Erythroblast (primary cell): ENCODE results near the gene KDM4D.
"Not testable (repeated sequence)": the region's sequence is repeated elsewhere in the genome, so short reads cannot be mapped to it uniquely, and the experiment has no call there.

Source experiments
- DNase-seq, 2 experiments: peaks; one replicate each; lab custom pipeline; 2025; lab: John Stamatoyannopoulos, UW
- GATA1 ChIP-seq: IDR thresholded peaks from 2 replicates; pipeline ENCODE4 v1.6.1; 2011; ENCODE audit warnings: low read depth, mild to moderate bottlenecking, control low read depth, low read length, moderate library complexity
- POLR2A ChIP-seq: IDR thresholded peaks from 2 replicates; pipeline ENCODE4 v1.6.1; 2011; ENCODE audit warnings: mild to moderate bottlenecking, low read length

The KDM4D gene

DNA sequence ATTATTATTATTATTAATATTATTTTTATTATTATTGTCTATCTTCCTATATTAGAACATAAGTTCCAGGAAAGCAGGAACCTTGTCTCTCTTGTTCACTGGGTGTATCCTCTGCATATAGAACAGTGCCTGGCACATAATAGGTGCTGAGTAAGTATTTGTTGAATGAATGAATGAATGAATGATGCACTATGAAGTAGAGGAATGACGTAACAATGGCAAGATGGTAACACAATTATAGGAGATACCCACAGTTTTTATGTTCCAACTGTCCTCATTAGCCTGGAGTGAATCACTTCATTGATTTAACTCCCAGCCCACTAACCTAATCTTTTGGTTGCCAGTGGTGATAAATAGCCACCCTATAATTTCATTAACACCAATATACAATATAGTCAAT is 2.1 kb downstream of the KDM4D start:
- TF ChIP-seq POLR2A (no peak), GATA1 (no peak)

DNA sequence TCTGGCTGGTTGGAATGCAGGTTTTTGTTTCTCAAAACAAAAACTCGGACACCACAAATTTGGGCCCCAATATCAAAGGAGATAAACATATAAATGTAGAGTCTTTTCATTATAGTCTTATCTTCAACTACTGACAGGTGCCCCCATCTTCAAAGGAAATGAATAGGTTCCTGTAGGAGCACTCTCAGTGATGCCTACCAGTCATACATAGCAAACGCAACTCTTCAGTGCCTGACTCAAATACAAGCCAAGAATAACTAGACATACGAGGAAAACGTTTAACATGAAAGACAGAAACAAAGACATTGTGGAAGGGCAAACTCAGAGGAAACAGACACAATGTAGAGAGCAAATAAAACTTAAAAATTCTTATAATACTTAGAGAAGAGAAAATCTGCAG is 13.9 kb downstream of the KDM4D start:
- no peak for TF ChIP-seq POLR2A
- no peak for TF ChIP-seq GATA1
- no peak for DNase-seq

More for the DNA sequence above, 2.1 kb downstream of the KDM4D start:
- no peak for DNase-seq

DNA sequence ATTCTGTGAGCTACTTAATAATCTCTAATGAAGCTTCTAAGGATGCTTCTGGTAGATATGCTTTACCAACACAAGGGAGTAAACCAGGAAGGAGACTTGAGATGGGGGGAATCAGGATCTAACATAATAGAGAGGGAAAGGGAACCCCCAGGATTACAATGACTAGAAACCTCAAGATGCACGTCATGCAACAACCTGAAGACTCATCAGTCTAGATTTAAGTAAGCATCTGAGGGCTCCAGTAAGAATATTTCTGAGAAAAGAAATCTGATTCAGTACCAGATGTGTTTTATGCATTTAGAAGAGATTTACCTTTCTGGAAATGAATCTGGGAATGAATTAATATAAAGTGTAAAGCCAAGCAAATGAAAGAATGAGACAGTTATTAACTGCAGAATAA is 15.2 kb downstream of the KDM4D start:
- TF ChIP-seq POLR2A (no peak), GATA1 (no peak)
- DNase-seq = no peak

DNA sequence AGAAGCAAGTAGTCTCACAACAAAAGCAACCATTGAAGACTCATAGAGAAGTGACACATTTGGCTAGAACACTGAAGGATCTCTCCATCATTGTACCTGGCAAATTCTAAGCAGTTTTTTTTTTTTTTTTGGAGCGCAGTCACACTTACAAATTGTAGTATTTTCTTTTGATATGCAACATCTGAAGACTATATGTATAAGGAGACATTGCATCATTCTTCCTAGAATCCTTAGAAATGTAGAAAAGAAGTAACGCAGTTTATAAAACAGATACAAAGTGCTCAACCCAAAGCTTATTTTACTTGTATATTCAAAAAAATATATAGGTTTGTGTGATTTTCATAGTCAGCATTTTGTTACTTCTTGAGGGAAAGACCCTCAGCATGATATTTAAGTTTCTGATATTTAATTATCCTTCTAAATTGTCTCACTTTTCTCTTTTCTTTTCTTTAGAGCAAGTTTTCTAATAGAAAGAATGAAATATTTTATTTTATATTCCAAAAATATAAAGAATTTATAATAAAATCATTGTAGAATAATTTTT is 20.0 kb downstream of the KDM4D start:
- TF ChIP-seq GATA1 (no peak), POLR2A (no peak)
- no peak for DNase-seq

DNA sequence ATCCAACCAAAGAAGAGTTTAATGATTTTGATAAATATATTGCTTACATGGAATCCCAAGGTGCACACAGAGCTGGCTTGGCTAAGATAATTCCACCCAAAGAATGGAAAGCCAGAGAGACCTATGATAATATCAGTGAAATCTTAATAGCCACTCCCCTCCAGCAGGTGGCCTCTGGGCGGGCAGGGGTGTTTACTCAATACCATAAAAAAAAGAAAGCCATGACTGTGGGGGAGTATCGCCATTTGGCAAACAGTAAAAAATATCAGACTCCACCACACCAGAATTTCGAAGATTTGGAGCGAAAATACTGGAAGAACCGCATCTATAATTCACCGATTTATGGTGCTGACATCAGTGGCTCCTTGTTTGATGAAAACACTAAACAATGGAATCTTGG is 23.9 kb downstream of the KDM4D start:
- DNase-seq = peak; percentile 2 to 5
- TF ChIP-seq GATA1 = no peak
- no peak for TF ChIP-seq POLR2A

DNA sequence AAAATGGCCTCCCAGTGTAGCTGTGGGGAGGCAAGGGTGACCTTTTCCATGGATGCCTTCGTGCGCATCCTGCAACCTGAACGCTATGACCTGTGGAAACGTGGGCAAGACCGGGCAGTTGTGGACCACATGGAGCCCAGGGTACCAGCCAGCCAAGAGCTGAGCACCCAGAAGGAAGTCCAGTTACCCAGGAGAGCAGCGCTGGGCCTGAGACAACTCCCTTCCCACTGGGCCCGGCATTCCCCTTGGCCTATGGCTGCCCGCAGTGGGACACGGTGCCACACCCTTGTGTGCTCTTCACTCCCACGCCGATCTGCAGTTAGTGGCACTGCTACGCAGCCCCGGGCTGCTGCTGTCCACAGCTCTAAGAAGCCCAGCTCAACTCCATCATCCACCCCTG is 24.8 kb downstream of the KDM4D start:
- no peak for DNase-seq

DNA sequence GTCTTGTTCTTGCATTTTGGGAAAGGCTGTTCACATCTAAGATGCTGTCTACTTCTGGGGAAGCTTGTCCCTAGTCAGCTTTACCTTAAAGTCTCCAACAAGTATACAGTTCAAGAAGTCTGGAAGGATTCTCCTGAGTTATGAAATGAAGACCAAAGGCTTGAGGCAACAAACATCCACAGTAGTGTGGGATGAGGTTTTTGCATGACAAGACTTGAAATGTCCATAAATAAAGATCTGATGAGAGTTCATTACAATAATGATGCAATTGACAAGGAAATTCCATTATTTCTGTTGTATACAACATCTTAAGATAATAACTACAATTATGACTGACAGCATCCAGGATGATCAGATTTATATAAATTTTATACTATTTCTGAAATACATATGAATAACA is 30.2 kb downstream of the KDM4D start:
- no peak for DNase-seq
- TF ChIP-seq POLR2A = no peak

More for the DNA sequence above, 24.8 kb downstream of the KDM4D start:
- no peak for TF ChIP-seq POLR2A
- no peak for TF ChIP-seq GATA1

DNA sequence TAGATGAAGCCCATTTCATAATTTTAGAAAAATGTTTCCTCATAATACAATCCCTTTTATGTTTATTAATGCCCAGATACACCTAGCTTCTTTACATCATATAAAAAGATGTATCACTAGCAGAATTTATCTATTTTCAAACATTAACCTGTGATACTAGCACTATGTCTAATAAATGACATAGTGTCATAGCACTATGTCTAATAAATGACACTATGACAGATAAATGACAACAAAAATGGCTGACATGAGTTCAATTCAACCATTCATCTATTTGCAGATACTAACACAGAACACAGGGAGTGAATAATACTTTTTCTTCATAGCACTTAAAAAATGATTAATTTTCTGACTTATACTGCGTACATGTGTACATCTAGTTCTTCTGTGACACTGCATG is 32.1 kb downstream of the KDM4D start:
- TF ChIP-seq GATA1 = no peak
- no peak for TF ChIP-seq POLR2A
- DNase-seq = no peak

DNA sequence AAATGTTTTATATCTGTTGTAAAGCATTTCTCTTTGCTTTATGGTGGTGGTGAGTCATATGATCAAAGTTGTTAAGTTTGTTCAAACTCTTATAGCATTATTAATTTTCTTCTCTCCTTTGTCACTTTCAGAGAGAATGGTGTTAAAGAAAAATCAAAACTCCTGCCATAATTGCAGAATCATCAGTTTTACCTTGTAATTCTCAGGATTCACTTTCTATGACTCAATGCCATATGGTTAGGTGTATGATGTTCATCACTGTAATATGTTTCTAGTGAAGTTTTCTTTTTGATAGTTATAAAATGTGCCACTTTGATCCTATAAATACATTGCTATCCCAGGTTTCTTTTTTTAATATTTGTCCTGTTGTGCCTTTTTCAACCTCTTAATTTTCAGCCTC is 37.9 kb downstream of the KDM4D start:
- TF ChIP-seq POLR2A (no peak), GATA1 (no peak)
- DNase-seq = no peak

DNA sequence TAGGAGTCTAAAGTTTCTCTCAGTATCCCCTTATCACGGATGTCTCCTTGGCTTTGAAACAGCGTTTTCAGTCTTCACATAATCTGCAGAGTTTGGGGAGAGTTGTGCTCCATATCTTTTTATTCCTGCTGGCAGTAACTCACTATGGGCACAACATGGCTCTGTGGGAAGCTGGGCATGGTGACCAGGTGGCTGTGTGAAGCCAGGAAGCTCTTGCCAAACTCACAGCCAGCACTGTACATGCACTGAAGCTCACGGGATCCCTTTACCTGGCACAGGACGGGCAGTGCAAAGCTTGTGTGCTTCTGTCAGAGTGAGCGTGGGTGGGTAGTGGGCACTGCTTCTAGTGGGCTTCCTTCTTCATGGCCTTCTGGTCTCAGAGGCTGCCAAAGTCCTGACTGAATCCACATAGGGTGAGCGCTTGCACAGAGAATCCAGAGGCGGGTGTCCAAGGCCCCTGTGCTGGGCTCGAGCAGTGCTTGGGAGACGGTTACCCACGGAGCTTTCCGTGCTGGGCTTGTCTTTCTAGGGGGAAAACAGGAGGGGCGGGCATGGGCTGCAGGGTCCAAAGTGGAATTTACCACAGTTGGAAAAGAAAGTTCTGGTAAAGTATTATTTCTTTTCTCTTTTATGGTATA is 40.8 kb downstream of the KDM4D start:
- TF ChIP-seq GATA1 = no peak
- TF ChIP-seq POLR2A = no peak
- DNase-seq = no peak

DNA sequence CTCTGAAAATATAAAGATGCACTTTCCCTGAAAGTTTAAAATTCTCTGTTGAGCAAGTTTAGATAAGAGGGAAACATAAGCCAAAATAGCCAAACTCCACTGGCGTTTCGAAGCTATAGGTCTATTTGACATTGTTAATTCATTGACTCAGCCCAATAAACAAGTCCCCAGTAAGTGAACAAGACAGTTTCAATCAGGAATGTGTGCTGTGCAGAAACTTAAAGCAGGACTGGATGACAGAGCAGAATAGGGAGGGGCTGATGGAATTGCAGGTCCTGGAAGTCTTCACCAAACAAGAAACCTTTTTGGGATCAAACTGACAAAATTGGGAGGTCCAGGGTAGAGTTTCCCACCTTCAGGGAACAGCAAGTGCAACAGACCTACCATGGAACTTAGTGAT is 42.6 kb downstream of the KDM4D start:
- DNase-seq = no peak
- TF ChIP-seq POLR2A = no peak
- TF ChIP-seq GATA1 = no peak

DNA sequence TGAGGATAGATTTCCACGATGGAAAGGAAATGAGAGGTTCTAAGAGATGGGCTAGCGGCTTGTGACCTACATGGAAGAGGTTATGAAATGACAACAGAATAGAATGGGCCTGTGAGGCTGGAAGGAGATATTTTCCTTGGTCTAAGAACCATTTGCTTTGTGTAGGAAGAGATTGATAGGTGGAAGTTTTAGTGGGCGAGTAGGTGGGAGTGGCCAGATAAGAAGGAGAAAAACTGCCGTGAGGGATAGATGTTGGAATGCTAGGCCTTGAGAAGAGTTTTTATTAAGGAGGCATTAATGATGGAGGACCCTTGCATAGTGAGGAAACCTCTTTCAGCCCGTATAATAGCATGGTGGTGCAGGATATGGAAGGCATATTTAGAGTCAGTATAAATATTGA is 48.0 kb downstream of the KDM4D start:
- not testable (repeated sequence) for DNase-seq

DNA sequence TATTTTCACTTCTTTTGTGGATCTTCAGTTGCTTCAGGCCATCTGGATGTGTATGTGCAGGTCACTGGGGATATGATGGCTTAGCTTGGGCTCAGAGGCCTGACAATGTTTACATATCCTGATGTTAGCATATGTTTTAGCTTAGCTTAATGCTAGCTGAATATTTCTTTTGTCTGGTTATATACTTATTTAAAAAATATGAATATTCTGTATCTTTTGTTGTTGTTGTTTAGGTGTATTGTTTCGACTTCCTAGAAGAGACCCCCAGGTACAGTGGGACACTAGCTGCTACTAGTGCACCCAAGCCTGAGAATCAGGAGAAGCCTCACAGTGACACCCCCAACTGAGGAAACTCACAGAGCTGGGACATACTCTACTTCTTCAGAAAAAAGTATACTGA is 51.4 kb downstream of the KDM4D start, which contains the start of gene KDM4E:
KDM4E (plus strand) TSS at position 301 of the 400 bp plus-strand sequence. CDS start 300 bp downstream, outside the sequence.
- TF ChIP-seq GATA1 (no peak), POLR2A (no peak)

DNA sequence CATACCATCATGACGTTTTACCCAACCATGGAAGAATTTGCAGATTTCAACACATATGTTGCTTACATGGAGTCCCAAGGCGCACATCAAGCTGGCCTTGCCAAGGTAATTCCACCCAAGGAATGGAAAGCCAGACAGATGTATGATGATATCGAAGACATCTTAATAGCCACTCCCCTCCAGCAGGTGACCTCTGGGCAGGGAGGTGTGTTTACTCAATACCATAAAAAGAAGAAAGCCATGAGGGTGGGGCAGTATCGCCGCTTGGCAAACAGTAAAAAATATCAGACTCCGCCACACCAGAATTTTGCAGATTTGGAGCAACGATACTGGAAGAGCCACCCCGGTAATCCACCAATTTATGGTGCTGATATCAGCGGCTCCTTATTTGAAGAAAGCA is 52.1 kb downstream of the KDM4D start:
- not testable (repeated sequence) for DNase-seq

More for the DNA sequence above, 51.4 kb downstream of the KDM4D start, which contains the start of gene KDM4E:
- DNase-seq = no peak

DNA sequence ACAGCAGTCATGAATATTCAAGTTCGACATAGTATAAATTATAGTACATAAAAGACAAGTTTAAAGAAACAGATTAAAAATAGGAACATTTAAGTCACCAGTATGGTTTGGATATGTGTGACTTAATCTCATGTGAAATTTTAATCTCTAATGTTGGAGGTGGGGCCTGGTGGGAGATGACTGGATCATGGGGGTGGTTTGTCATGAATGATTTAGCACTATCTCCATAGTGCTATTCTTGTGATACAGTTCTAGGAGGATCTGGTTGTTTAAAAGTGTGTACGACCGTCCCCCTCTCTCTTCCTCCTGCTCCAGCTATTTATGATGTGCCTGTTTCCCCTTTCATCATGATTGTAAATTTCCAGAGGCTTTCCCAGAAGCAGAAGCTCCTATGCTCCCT is 54.8 kb downstream of the KDM4D start:
- DNase-seq = no peak
- no peak for TF ChIP-seq POLR2A
- no peak for TF ChIP-seq GATA1

DNA sequence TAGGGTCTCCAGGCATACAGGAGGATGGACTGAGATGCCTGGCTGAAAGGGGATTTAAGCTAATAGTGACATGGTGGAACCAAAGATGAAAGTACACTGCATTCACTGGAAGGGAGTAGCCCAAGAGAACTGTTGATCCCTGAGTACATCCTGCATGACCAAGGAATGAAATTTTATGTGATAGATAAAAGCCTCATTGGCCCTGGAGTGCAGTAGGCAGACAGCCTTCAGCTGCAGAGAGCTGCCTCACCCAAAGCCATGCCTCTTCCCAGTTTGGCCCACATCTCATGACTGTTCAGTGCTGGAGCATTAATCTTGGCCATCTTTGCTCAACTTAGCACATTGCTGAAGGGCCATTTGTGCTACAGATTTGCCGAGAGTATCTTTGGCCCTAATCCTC is 59.5 kb downstream of the KDM4D start:
- no peak for DNase-seq
- TF ChIP-seq GATA1 = no peak
- TF ChIP-seq POLR2A = no peak
